Skeletal muscle satellite cell (primary cell): ENCODE measurements around the gene ATG9B.

Experiments used
- H3K27me3 ChIP-seq: 2 replicates; pipeline ENCODE4 v1.7.0; 2013; ENCODE audit warnings: low read length; ENCODE audit not compliant: control insufficient read depth, insufficient read depth
- H3K36me3 ChIP-seq: 2 replicates; pipeline ENCODE4 v1.7.0; 2013; ENCODE audit warnings: mild to moderate bottlenecking, control low read depth, low read length; ENCODE audit not compliant: insufficient read depth
- H3K4me1 ChIP-seq: 2 replicates; pipeline ENCODE4 v1.7.0; 2013; ENCODE audit warnings: low read length; ENCODE audit not compliant: control insufficient read depth, insufficient read depth
- H3K4me2 ChIP-seq: 2 replicates; pipeline ENCODE4 v1.7.0; 2013; ENCODE audit warnings: mild to moderate bottlenecking, low read length
- H3K4me3 ChIP-seq: 2 replicates; pipeline ENCODE4 v1.7.0; 2013; ENCODE audit warnings: low read length
- H3K9ac ChIP-seq: 2 replicates; pipeline ENCODE4 v1.7.0; 2013; ENCODE audit warnings: mild to moderate bottlenecking, low read depth, low read length, moderate library complexity
- H3K9me3 ChIP-seq: replicated peaks from 2 replicates; pipeline ENCODE4 v1.7.0; 2013; ENCODE audit warnings: mild to moderate bottlenecking, control low read depth, low read length

Gene ATG9B

GRCh38 chr7:151062399-151063211, 38.3 kb upstream of the ATG9B start:
- Histone ChIP-seq H3K36me3 (peaks cover 35% of the 10 kb centered on the region), H3K9ac (peak overlapping the region; percentile 34), H3K4me3 (peak overlapping the region; percentile 87), H3K4me2 (peak overlapping the region; percentile 94), H3K9me3 (no peaks in the 10 kb centered on the region), H3K27me3 (no peaks in the 10 kb centered on the region), H3K4me1 (peaks cover 46% of the 10 kb centered on the region)

GRCh38 chr7:151062111-151062398, 37.8 kb upstream of the ATG9B start:
- no peak overlapping the region for H3K9ac ChIP-seq
- peaks cover 44% of the 10 kb centered on the region for H3K4me1 ChIP-seq
- H3K36me3 ChIP-seq: peaks cover 30% of the 10 kb centered on the region
- H3K4me2 ChIP-seq: peak overlapping the region; percentile 94
- no peaks in the 10 kb centered on the region for H3K27me3 ChIP-seq
- no peaks in the 10 kb centered on the region for H3K9me3 ChIP-seq
- H3K4me3 ChIP-seq: peak overlapping the region; percentile 87

- H3K4me2 ChIP-seq: peak overlapping the region; percentile 94
- peak overlapping the region; percentile 82 for H3K9ac ChIP-seq
- no peaks in the 10 kb centered on the region for H3K27me3 ChIP-seq
- no peaks in the 10 kb centered on the region for H3K9me3 ChIP-seq
- H3K4me3 ChIP-seq: peak overlapping the region; percentile 87
- peaks cover 24% of the 10 kb centered on the region for H3K36me3 ChIP-seq
- H3K4me1 ChIP-seq: peaks cover 49% of the 10 kb centered on the region
Observed at GRCh38 chr7:151061213-151062110, 37.2 kb upstream of the ATG9B start.

GRCh38 chr7:151060416-151061212, 36.3 kb upstream of the ATG9B start:
- Histone ChIP-seq H3K9ac (peak overlapping the region; percentile 82), H3K4me3 (peak overlapping the region; percentile 87), H3K4me2 (peak overlapping the region; percentile 94), H3K36me3 (peaks cover 17% of the 10 kb centered on the region), H3K9me3 (no peaks in the 10 kb centered on the region), H3K4me1 (peaks cover 49% of the 10 kb centered on the region), H3K27me3 (no peaks in the 10 kb centered on the region)

GRCh38 chr7:151060113-151060415, 35.8 kb upstream of the ATG9B start:
- Histone ChIP-seq H3K36me3 (peaks cover 12% of the 10 kb centered on the region), H3K4me1 (peaks cover 49% of the 10 kb centered on the region), H3K9me3 (no peaks in the 10 kb centered on the region), H3K27me3 (no peaks in the 10 kb centered on the region), H3K4me2 (peak overlapping the region; percentile 94), H3K9ac (peak overlapping the region; percentile 82), H3K4me3 (peak overlapping the region; percentile 87)

- Histone ChIP-seq H3K4me2 (peak within 1 kb of the TSS; percentile 94), H3K27me3 (no peaks in the 10 kb centered on the region), H3K9me3 (no peaks in the 10 kb centered on the region), H3K4me3 (peak within 1 kb of the TSS; percentile 87), H3K9ac (peak within 1 kb of the TSS; percentile 82), H3K4me1 (peaks cover 49% of the 10 kb centered on the region), H3K36me3 (peaks cover 6% of the 10 kb centered on the region)
Observed at GRCh38 chr7:151059367-151060112, 35.2 kb upstream of the ATG9B start, which contains the start of gene SLC4A2. Gene SLC4A2, plus strand, starts transcription at chr7:151059589. Its CDS starts 2,399 bp downstream, at chr7:151061988.

- peak overlapping the region; percentile 94 for H3K4me2 ChIP-seq
- peak overlapping the region; percentile 87 for H3K4me3 ChIP-seq
- H3K36me3 ChIP-seq: peaks cover 4% of the 10 kb centered on the region
- H3K9ac ChIP-seq: peak overlapping the region; percentile 82
- no peaks in the 10 kb centered on the region for H3K9me3 ChIP-seq
- no peaks in the 10 kb centered on the region for H3K27me3 ChIP-seq
- H3K4me1 ChIP-seq: peaks cover 49% of the 10 kb centered on the region
Observed at GRCh38 chr7:151058781-151059366, 34.6 kb upstream of the ATG9B start.

- H3K4me1 ChIP-seq: peaks cover 46% of the 10 kb centered on the region
- H3K4me2 ChIP-seq: peak overlapping the region; percentile 94
- H3K4me3 ChIP-seq: peak overlapping the region; percentile 87
- H3K36me3 ChIP-seq: peaks cover 4% of the 10 kb centered on the region
- H3K9ac ChIP-seq: peak overlapping the region; percentile 82
- no peaks in the 10 kb centered on the region for H3K9me3 ChIP-seq
- H3K27me3 ChIP-seq: no peaks in the 10 kb centered on the region
Observed at GRCh38 chr7:151057989-151058780, 33.9 kb upstream of the ATG9B start.

GRCh38 chr7:151057506-151057988, 33.3 kb upstream of the ATG9B start, which contains the start of gene CDK5:
Gene CDK5, minus strand, starts transcription at chr7:151057897. Its CDS starts 49 bp downstream, at chr7:151057848.
- Histone ChIP-seq H3K9ac (peak within 1 kb of the TSS; percentile 82), H3K4me2 (peak within 1 kb of the TSS; percentile 94), H3K4me3 (peak within 1 kb of the TSS; percentile 87), H3K4me1 (peaks cover 41% of the 10 kb centered on the region), H3K36me3 (peaks cover 4% of the 10 kb centered on the region), H3K27me3 (no peaks in the 10 kb centered on the region), H3K9me3 (no peaks in the 10 kb centered on the region)
